Activated effector memory CD4-positive, alpha-beta T cell treated with Interleukin-2 at 50 U/mL for 16 hours (primary cell): ENCODE data around the gene PKD1L1.
"Not testable (repeated sequence)": the region's sequence is repeated elsewhere in the genome, so short reads cannot be mapped to it uniquely, and the experiment has no call there.

ENCODE experiments used
- DNase-seq: peaks from one replicate; pipeline ENCODE4 v3.0.0-alpha.2; 2020

Gene PKD1L1

GRCh38 chr7:47937711-47938573 lies 10.3 kb downstream of the PKD1L1 start:
- no peak for DNase-seq

GRCh38 chr7:47937065-47937687 lies 11.1 kb downstream of the PKD1L1 start:
- no peak for DNase-seq

GRCh38 chr7:47936323-47936722 lies 11.9 kb downstream of the PKD1L1 start:
- DNase-seq: no peak

- DNase-seq: no peak
Measured at GRCh38 chr7:47935336-47935735, 12.9 kb downstream of the PKD1L1 start.

GRCh38 chr7:47934831-47935230 lies 13.4 kb downstream of the PKD1L1 start:
- no peak for DNase-seq

- DNase-seq: no peak
Measured at GRCh38 chr7:47933215-47933614, 15.1 kb downstream of the PKD1L1 start.

GRCh38 chr7:47932466-47933037 lies 15.7 kb downstream of the PKD1L1 start:
- no peak for DNase-seq

- no peak for DNase-seq
Measured at GRCh38 chr7:47932016-47932415, 16.2 kb downstream of the PKD1L1 start.

- no peak for DNase-seq
Measured at GRCh38 chr7:47931005-47932004, 17.0 kb downstream of the PKD1L1 start.

- no peak for DNase-seq
Measured at GRCh38 chr7:47924266-47924665, 24.0 kb downstream of the PKD1L1 start.

- DNase-seq: not testable (repeated sequence)
Measured at GRCh38 chr7:47923081-47923875, 25.0 kb downstream of the PKD1L1 start.

- DNase-seq: not testable (repeated sequence)
Measured at GRCh38 chr7:47916514-47916913, 31.8 kb downstream of the PKD1L1 start.

GRCh38 chr7:47915616-47915976 lies 32.7 kb downstream of the PKD1L1 start:
- no peak for DNase-seq

- DNase-seq: no peak
Measured at GRCh38 chr7:47914717-47915615, 33.3 kb downstream of the PKD1L1 start.

- DNase-seq: no peak
Measured at GRCh38 chr7:47912332-47912731, 35.9 kb downstream of the PKD1L1 start.

- DNase-seq: no peak
Measured at GRCh38 chr7:47908720-47909119, 39.5 kb downstream of the PKD1L1 start.

- DNase-seq: no peak
Measured at GRCh38 chr7:47907981-47908616, 40.2 kb downstream of the PKD1L1 start.

GRCh38 chr7:47906883-47907282 lies 41.4 kb downstream of the PKD1L1 start:
- no peak for DNase-seq

GRCh38 chr7:47905076-47905920 lies 43.0 kb downstream of the PKD1L1 start:
- DNase-seq: no peak
